Large intestine (tissue), 3 donors: ENCODE results near the gene TOMM20. TPM values are rescaled to one million over a fixed set of nuclear protein-coding genes. Genes with fewer than 3 reads are reported as not detected.
"Not testable (repeated sequence)": the region's sequence is repeated elsewhere in the genome, so short reads cannot be mapped to it uniquely, and the experiment has no call there.

Experiments used
- DNase-seq, 2 donors: peaks; one replicate each; pipeline versions ENCODE4 v3.0.0 to v3.0.0-alpha.2; 2013
- H3K27ac ChIP-seq: one replicate; pipeline ENCODE4 v1.5.1; 2013; ENCODE audit warnings: low read length
- H3K27me3 ChIP-seq: 2 replicates; pipeline ENCODE4 v1.6.1; 2013; ENCODE audit warnings: low read length; ENCODE audit not compliant: control insufficient read depth, insufficient read depth
- H3K36me3 ChIP-seq: 2 replicates; pipeline ENCODE4 v1.6.1; 2013; ENCODE audit warnings: low read length; ENCODE audit not compliant: control insufficient read depth, insufficient read depth
- H3K4me1 ChIP-seq: one replicate; pipeline ENCODE4 v1.6.1; 2013; ENCODE audit warnings: low read length; ENCODE audit not compliant: control insufficient read depth, insufficient read depth
- H3K4me3 ChIP-seq: one replicate; pipeline ENCODE4 v1.5.1; 2013; ENCODE audit warnings: low read length
- H3K9me3 ChIP-seq: one replicate; pipeline ENCODE4 v1.6.1; 2013; ENCODE audit warnings: mild to moderate bottlenecking, low read depth, low read length, moderate library complexity; ENCODE audit not compliant: control insufficient read depth
- WGBS: methylation state at CpG from one replicate; pipeline ENCODE4 v1.1.5; 2013; ENCODE audit warnings: low lambda C conversion rate; ENCODE audit not compliant: insufficient coverage; 5-methylcytosine and 5-hydroxymethylcytosine counted together
- polyA plus RNA-seq: library from polyadenylated mRNA; unstranded; fragments of 120-200 nt; gene quantifications from one replicate; pipeline ENCODE4 v1.2.1, GENCODE V29; 2013

Gene TOMM20
- polyA plus RNA-seq, 1 donor, result 181 TPM

DNA sequence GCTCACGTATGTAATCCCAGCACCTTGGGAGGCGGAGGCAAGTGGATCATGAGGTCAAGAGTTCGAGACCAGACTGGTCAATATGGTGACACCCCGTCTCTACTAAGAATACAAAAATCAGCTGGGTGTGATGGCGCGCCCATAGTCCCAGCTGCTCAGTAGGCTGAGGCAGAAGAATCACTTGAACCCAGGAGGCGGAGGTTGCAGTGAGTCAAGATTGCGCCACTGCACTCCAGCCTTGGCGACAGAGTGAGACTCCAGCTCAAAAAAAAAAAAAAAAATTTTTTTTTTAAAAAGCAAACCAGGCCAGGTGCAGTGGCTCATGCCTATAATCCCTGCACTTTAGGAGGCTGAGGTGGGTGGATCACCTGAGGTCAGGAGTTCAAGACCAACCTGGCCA lies 30.6 kb upstream of the TOMM20 start:
- H3K36me3 ChIP-seq, result peaks cover 21% of the 10 kb centered on the region
- not testable (repeated sequence) for H3K4me3 ChIP-seq, H3K9me3 ChIP-seq, DNase-seq, H3K27ac ChIP-seq, H3K27me3 ChIP-seq
- H3K4me1 ChIP-seq, result peaks cover 17% of the 10 kb centered on the region
- WGBS, result no CpG with 5 or more reads among the region's 9 CpGs

DNA sequence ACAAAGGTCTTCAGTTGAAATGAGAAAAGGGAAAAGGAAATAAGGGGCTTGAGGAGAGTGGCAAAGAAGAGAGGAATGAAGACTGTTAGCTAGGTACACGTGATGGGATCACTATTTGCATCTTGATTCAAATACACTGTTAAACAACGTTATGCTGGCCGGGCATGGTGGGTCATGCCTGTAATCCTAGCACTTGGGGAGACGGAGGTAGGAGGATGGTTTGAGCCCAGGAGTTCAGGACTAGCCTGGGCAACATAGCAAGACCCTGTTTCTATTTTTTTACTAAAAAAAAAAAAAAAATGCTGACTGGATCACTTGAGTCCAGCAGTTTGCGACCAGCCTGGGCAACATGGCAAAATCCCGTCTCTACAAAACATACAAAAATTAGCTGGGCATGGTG lies 30.0 kb upstream of the TOMM20 start:
- Histone ChIP-seq H3K4me1 (peaks cover 17% of the 10 kb centered on the region), H3K36me3 (peaks cover 23% of the 10 kb centered on the region), H3K4me3 (no peak overlapping the region), H3K9me3 (no peaks in the 10 kb centered on the region), H3K27ac (no peak overlapping the region), H3K27me3 (no peaks in the 10 kb centered on the region)
- DNase-seq, result no peak
- no CpG with 5 or more reads among the region's 6 CpGs for WGBS

GRCh38 chr1:235157150-235157549 lies 28.5 kb upstream of the TOMM20 start:
- Histone ChIP-seq H3K9me3 (no peaks in the 10 kb centered on the region), H3K36me3 (peaks cover 35% of the 10 kb centered on the region), H3K27me3 (no peaks in the 10 kb centered on the region), H3K4me1 (peaks cover 17% of the 10 kb centered on the region), H3K27ac (peak overlapping the region; percentile 53), H3K4me3 (no peak overlapping the region)
- WGBS, result no CpG with 5 or more reads among the region's 4 CpGs
- DNase-seq, result no peak

DNA sequence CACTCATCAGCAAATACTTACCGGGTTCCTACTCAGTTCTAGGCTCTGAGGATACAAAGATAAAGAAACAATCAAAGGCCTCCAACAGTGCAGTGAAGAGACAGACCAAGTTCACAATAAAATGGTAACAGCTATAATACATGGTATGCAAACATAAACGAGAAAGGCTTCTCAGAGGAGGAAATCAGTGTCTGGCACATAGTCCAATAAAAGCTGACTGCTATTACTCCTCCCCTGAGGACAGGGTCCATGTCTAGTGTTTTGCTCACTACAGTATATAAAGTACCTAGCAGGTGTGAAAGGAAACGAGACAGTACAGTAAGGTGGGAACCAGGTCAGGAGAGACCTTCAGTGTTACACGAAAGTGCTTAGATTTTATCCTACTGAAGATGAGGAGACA lies 28.1 kb upstream of the TOMM20 start:
- Histone ChIP-seq H3K4me3 (no peak overlapping the region), H3K27me3 (no peaks in the 10 kb centered on the region), H3K4me1 (peaks cover 17% of the 10 kb centered on the region), H3K9me3 (no peaks in the 10 kb centered on the region), H3K36me3 (peaks cover 36% of the 10 kb centered on the region), H3K27ac (peak overlapping the region; percentile 53)
- peak; percentile 65 to 87 for DNase-seq
- WGBS, result 50% methylated on average over 1 of the region's 4 CpGs

GRCh38 chr1:235156265-235156664 lies 27.6 kb upstream of the TOMM20 start:
- Histone ChIP-seq H3K9me3 (no peaks in the 10 kb centered on the region), H3K4me1 (peaks cover 17% of the 10 kb centered on the region), H3K4me3 (no peak overlapping the region), H3K27ac (peak overlapping the region; percentile 11), H3K27me3 (no peaks in the 10 kb centered on the region), H3K36me3 (peaks cover 40% of the 10 kb centered on the region)
- DNase-seq, result no peak
- 88% methylated on average over 1 of the region's 3 CpGs for WGBS

DNA sequence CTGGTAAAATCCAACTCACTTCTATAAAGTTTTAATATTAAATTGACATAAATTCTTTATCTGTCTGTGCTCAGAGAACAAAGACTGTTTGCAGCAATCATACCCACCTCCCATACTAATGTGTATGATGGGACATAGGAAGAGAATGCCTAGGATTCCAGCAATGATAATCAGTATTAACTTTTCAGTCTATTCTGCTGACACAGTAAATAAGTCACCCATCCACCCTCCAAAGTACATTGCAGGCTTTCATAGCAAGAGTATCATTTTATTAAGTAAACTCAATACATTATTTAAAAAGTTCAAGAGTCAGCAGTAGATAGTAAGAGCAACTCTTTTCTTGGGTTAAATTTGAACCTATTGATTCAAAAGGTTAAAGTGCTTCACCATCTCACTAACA lies 23.6 kb upstream of the TOMM20 start:
- Histone ChIP-seq H3K27me3 (no peaks in the 10 kb centered on the region), H3K9me3 (no peaks in the 10 kb centered on the region), H3K4me3 (no peak overlapping the region), H3K36me3 (peaks cover 53% of the 10 kb centered on the region), H3K4me1 (peaks cover 7% of the 10 kb centered on the region), H3K27ac (no peak overlapping the region)
- DNase-seq, result no peak

DNA sequence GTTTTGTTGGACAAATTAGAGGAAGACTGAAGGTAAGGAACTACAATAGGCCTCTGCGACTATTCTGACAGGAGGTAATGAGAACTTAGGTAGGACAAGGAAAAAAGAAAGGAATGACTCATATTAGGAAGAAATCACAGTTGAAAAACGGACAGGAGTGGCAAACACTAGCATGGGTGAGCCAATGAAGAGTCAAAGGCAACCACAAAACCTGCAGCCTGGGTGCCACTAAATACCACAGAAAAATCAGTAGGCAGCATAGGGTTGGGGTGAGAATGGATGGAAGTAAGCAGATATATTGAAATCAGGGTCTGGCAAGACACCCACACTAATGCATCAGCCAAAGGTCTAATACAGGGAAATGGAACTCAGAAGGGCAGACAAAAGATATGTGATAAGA lies 22.4 kb upstream of the TOMM20 start:
- WGBS, result 100% methylated on average over 2 of the region's 2 CpGs
- Histone ChIP-seq H3K9me3 (no peaks in the 10 kb centered on the region), H3K4me1 (peaks cover under 1% of the 10 kb centered on the region), H3K27me3 (no peaks in the 10 kb centered on the region), H3K36me3 (peaks cover 58% of the 10 kb centered on the region), H3K4me3 (no peak overlapping the region), H3K27ac (no peak overlapping the region)
- DNase-seq, result no peak

DNA sequence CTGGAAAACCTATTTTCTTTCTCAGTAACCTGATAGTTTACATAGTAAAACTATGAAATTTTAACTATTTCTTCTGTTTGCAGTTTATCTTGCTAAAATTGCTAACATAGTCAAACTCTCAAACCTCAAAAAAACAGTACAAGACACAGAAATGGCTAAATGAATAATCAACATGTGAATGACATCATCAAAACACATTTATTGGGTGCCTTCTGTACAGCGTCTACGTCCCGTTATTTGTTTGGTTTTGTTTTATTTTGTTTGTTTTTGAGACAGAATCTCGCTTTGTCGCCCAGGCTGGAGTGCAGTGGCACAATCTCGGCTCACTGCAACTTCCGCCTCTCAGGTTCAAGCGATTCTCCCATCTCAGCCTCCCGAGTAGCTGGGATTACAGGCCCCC lies 21.2 kb upstream of the TOMM20 start:
- Histone ChIP-seq H3K4me1 (no peaks in the 10 kb centered on the region), H3K27me3 (no peaks in the 10 kb centered on the region), H3K9me3 (no peaks in the 10 kb centered on the region), H3K36me3 (peaks cover 66% of the 10 kb centered on the region), H3K27ac (no peak overlapping the region), H3K4me3 (no peak overlapping the region)
- WGBS, result no CpG with 5 or more reads among the region's 9 CpGs
- DNase-seq, result no peak

- 100% methylated on average over 3 of the region's 4 CpGs for WGBS
- DNase-seq, result no peak
- H3K36me3 ChIP-seq, result peaks cover 73% of the 10 kb centered on the region
- H3K4me3 ChIP-seq, result no peak overlapping the region
- H3K27ac ChIP-seq, result no peak overlapping the region
- H3K9me3 ChIP-seq, result no peaks in the 10 kb centered on the region
- H3K27me3 ChIP-seq, result no peaks in the 10 kb centered on the region
- H3K4me1 ChIP-seq, result no peaks in the 10 kb centered on the region
These were observed 18.6 kb upstream of the TOMM20 start for GRCh38 chr1:235147269-235147668.

GRCh38 chr1:235145639-235146038 lies 17.0 kb upstream of the TOMM20 start:
- no peak overlapping the region for H3K4me3 ChIP-seq
- no peaks in the 10 kb centered on the region for H3K4me1 ChIP-seq
- H3K27ac ChIP-seq, result no peak overlapping the region
- no CpG with 5 or more reads among the region's 6 CpGs for WGBS
- H3K9me3 ChIP-seq, result no peaks in the 10 kb centered on the region
- H3K36me3 ChIP-seq, result peaks cover 66% of the 10 kb centered on the region
- H3K27me3 ChIP-seq, result no peaks in the 10 kb centered on the region
- no peak for DNase-seq

DNA sequence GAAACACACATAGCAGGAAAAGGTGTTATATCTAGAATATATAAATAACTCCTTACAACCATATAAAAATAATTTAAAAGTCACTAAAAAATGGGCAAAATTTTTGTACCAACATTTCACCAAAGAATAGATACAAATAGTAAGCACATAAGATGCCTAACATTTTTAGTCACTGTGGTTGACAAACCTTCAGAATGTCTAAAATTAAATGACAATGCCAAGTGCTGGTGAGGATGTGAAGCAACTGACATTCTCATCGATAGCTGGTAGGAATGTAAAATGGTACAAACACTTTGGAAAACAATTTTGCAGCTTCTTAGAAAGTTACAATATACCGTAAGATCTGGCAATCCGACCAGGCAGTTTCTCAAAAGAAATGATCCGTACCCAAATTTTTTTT lies 14.4 kb upstream of the TOMM20 start:
- Histone ChIP-seq H3K27ac (no peak overlapping the region), H3K9me3 (no peaks in the 10 kb centered on the region), H3K4me3 (no peak overlapping the region), H3K36me3 (peaks cover 68% of the 10 kb centered on the region), H3K27me3 (no peaks in the 10 kb centered on the region), H3K4me1 (no peaks in the 10 kb centered on the region)
- 100% methylated on average over 1 of the region's 4 CpGs for WGBS
- DNase-seq, result no peak
